ENCODE data around the gene TESK2. TPM values are rescaled to one million over a fixed set of nuclear protein-coding genes. Genes with fewer than 3 reads are reported as not detected.

TESK2 gene
- total RNA-seq, 4 donors from 2014 or later: 16.0 to 28.9 (median 22.8) TPM

DNA sequence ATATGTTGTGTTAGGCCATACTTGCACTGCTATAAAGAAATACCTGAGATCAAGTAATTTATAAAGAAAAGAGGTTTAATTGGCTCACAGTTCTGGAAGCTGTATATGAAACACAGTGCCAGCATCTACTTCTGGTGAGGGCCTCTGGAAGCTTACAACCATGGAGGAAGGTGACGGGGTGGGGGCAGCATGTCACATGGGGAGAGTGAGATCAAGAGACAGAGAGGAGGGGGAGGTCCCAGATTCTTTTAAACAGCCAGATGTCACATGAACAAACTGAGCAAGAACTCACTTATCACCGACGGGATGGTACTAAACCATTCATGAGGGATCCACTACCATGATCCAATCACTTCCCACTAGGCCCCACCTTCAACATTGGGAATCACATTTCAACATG is 42.6 kb downstream of the TESK2 start:
- no peaks in the 10 kb centered on the region for H3K9me3 ChIP-seq
- no peaks in the 10 kb centered on the region for H3K27me3 ChIP-seq
- H3K36me3 ChIP-seq: no peaks in the 10 kb centered on the region
- 94% methylated on average over 3 of the region's 3 CpGs for WGBS
- peaks cover 4% of the 10 kb centered on the region for H3K4me1 ChIP-seq
- no peak overlapping the region for H3K4me3 ChIP-seq
- no peak overlapping the region for H3K27ac ChIP-seq
- TF ChIP-seq, protein P1, sequence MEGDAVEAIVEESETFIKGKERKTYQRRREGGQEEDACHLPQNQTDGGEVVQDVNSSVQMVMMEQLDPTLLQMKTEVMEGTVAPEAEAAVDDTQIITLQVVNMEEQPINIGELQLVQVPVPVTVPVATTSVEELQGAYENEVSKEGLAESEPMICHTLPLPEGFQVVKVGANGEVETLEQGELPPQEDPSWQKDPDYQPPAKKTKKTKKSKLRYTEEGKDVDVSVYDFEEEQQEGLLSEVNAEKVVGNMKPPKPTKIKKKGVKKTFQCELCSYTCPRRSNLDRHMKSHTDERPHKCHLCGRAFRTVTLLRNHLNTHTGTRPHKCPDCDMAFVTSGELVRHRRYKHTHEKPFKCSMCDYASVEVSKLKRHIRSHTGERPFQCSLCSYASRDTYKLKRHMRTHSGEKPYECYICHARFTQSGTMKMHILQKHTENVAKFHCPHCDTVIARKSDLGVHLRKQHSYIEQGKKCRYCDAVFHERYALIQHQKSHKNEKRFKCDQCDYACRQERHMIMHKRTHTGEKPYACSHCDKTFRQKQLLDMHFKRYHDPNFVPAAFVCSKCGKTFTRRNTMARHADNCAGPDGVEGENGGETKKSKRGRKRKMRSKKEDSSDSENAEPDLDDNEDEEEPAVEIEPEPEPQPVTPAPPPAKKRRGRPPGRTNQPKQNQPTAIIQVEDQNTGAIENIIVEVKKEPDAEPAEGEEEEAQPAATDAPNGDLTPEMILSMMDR (IDR thresholded peaks at IDR 0.05): no peak
- TF ChIP-seq EP300 (IDR thresholded peaks at IDR 0.05): no peak
- TF ChIP-seq POLR2A (IDR thresholded peaks at IDR 0.05): no peak
- no peak for TF ChIP-seq POLR2AphosphoS5 (IDR thresholded peaks at IDR 0.05)
- DNase-seq (ENCODE audit: low spot score in 2 of 2): no peak

GRCh38 chr1:45446950-45447672 is 43.9 kb downstream of the TESK2 start:
- WGBS: 90% methylated on average over 1 of the region's 1 CpG
- no peak overlapping the region for H3K27ac ChIP-seq

DNA sequence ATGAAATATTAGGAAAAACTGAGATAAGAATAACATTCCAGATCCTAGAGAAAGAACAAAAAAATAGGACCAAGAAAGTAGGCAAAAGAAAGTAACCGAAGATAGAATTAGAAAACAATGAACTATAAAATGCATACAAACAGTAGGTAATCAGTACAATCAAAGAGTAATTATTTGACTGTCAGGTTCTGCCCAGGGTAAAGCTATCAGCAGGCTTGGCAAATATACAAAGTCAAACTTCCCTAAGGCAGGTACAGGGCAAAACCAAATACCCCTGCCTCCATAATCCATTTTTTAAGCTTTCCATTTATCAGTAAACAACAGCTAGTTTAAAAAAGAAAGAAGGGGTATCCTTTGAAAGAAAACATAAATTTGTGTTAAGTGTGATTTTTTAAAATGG is 44.4 kb downstream of the TESK2 start:
- no peak for DNase-seq (ENCODE audit: low spot score in 2 of 2)
- no peaks in the 10 kb centered on the region for H3K9me3 ChIP-seq
- H3K4me1 ChIP-seq: peaks cover 7% of the 10 kb centered on the region
- no peak overlapping the region for H3K27ac ChIP-seq
- H3K36me3 ChIP-seq: no peaks in the 10 kb centered on the region
- TF ChIP-seq POLR2A (IDR thresholded peaks at IDR 0.05) (no peak), POLR2AphosphoS5 (IDR thresholded peaks at IDR 0.05) (no peak), EP300 (IDR thresholded peaks at IDR 0.05) (no peak)
- TF ChIP-seq, protein P1 (IDR thresholded peaks at IDR 0.05): no peak
- WGBS: 58% methylated on average over 1 of the region's 1 CpG
- H3K27me3 ChIP-seq: no peaks in the 10 kb centered on the region
- no peak overlapping the region for H3K4me3 ChIP-seq

More at GRCh38 chr1:45446950-45447672, 43.9 kb downstream of the TESK2 start:
- Histone ChIP-seq H3K4me1 (peaks cover 5% of the 10 kb centered on the region), H3K27me3 (no peaks in the 10 kb centered on the region), H3K9me3 (no peaks in the 10 kb centered on the region), H3K36me3 (no peaks in the 10 kb centered on the region), H3K4me3 (no peak overlapping the region)
- TF ChIP-seq, protein P1 (IDR thresholded peaks at IDR 0.05): no peak
- TF ChIP-seq POLR2AphosphoS5 (IDR thresholded peaks at IDR 0.05): no peak
- no peak for TF ChIP-seq POLR2A (IDR thresholded peaks at IDR 0.05)
- TF ChIP-seq EP300 (IDR thresholded peaks at IDR 0.05): no peak
- no peak for DNase-seq (ENCODE audit: low spot score in 2 of 2)

DNA sequence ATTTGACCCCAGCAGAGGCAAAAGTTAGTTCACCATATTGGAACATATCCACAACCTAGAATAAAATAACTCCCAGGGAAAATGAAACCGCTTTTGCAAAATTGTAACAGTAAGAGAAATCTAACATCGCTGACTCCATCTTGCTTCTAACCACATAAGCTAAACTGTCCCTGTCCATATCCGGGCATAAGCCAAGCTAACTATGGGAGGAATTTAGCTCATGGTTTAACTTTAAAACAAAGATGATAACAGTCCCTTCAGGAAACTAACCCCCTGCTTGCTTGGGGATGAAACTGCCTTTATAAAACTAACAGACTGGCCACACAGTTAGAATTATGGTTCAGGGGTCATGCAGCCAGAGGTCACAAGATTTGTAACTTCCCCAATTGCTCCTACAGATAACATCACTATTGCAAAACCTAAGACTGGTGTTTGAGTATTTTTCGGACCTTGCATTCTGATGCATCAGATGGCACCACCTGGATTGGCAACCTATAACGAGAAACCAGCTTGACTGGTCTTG is 46.3 kb downstream of the TESK2 start:
- H3K36me3 ChIP-seq: no peaks in the 10 kb centered on the region
- no peaks in the 10 kb centered on the region for H3K27me3 ChIP-seq
- TF ChIP-seq POLR2A (IDR thresholded peaks at IDR 0.05): no peak
- no peak for TF ChIP-seq EP300 (IDR thresholded peaks at IDR 0.05)
- TF ChIP-seq, protein P1 (IDR thresholded peaks at IDR 0.05): no peak
- no peak for TF ChIP-seq POLR2AphosphoS5 (IDR thresholded peaks at IDR 0.05)
- H3K4me3 ChIP-seq: no peak overlapping the region
- DNase-seq (ENCODE audit: low spot score in 2 of 2): no peak
- 87% methylated on average over 5 of the region's 5 CpGs for whole genome bisulfite sequencing
- H3K9me3 ChIP-seq: no peaks in the 10 kb centered on the region
- H3K27ac ChIP-seq: no peak overlapping the region
- peaks cover 7% of the 10 kb centered on the region for H3K4me1 ChIP-seq

- no peaks in the 10 kb centered on the region for H3K36me3 ChIP-seq
- H3K4me3 ChIP-seq: no peak overlapping the region
- WGBS: 82% methylated on average over 7 of the region's 7 CpGs
- no peaks in the 10 kb centered on the region for H3K27me3 ChIP-seq
- no peak overlapping the region for H3K27ac ChIP-seq
- H3K9me3 ChIP-seq: no peaks in the 10 kb centered on the region
- peaks cover 7% of the 10 kb centered on the region for H3K4me1 ChIP-seq
- no peak for DNase-seq (ENCODE audit: low spot score in 2 of 2)
- no peak for TF ChIP-seq POLR2A (IDR thresholded peaks at IDR 0.05)
- TF ChIP-seq EP300 (IDR thresholded peaks at IDR 0.05): no peak
- TF ChIP-seq, protein P1 (IDR thresholded peaks at IDR 0.05): no peak
- TF ChIP-seq POLR2AphosphoS5 (IDR thresholded peaks at IDR 0.05): no peak
Measured at GRCh38 chr1:45443580-45444446, 47.1 kb downstream of the TESK2 start.

Measured in suprapubic skin (tissue), 4 donors.